Liver (tissue), 9 donors: ENCODE data around the gene SCIN. TPM values are rescaled to one million over a fixed set of nuclear protein-coding genes. Genes with fewer than 3 reads are reported as not detected.

Experiments used
- DNase-seq: peaks from one replicate; pipeline ENCODE4 v3.0.0-alpha.2; 2017; ENCODE audit warnings: low spot score
- H3K27ac ChIP-seq, 2 donors: one replicate each; pipeline ENCODE4 v1.7.0; 2013; ENCODE audit warnings: inconsistent platforms in 2 of 2, low read length in 2 of 2, control low read depth in 1 of 2, low read depth in 1 of 2, mild to moderate bottlenecking in 1 of 2
- H3K27me3 ChIP-seq, 4 donors: one replicate each; pipeline versions ENCODE4 v1.6.1 to v1.7.0; 2013; ENCODE audit warnings: low read length in 3 of 4, inconsistent platforms in 1 of 4, mild to moderate bottlenecking in 1 of 4, moderate library complexity in 1 of 4; ENCODE audit not compliant: control insufficient read depth in 4 of 4, insufficient read depth in 4 of 4
- H3K36me3 ChIP-seq, 4 donors: one replicate each; pipeline versions ENCODE4 v1.6.1 to v1.7.0; 2013; ENCODE audit warnings: low read length in 3 of 4, mild to moderate bottlenecking in 3 of 4, low read depth in 1 of 4, moderate library complexity in 1 of 4; ENCODE audit not compliant: control insufficient read depth in 4 of 4, insufficient read depth in 3 of 4
- H3K4me1 ChIP-seq, 4 donors: one replicate each; pipeline versions ENCODE4 v1.6.1 to v1.7.0; 2013; ENCODE audit warnings: low read length in 3 of 4, mild to moderate bottlenecking in 3 of 4, moderate library complexity in 1 of 4; ENCODE audit not compliant: control insufficient read depth in 4 of 4, insufficient read depth in 4 of 4
- H3K4me3 ChIP-seq, 3 donors: one replicate each; pipeline versions ENCODE4 v1.6.1 to v1.7.0; 2013; ENCODE audit warnings: low read length in 3 of 3, control low read depth in 1 of 3, low read depth in 1 of 3, mild to moderate bottlenecking in 1 of 3
- H3K9ac ChIP-seq, 2 donors: one replicate each; pipeline ENCODE4 v1.7.0; 2013; ENCODE audit warnings: low read length in 2 of 2, mild to moderate bottlenecking in 2 of 2, moderate library complexity in 2 of 2, control low read depth in 1 of 2, low read depth in 1 of 2
- H3K9me3 ChIP-seq, 4 donors: one replicate each; pipeline versions ENCODE4 v1.6.1 to v1.7.0; 2013; ENCODE audit warnings: low read length in 3 of 4; ENCODE audit not compliant: control insufficient read depth in 4 of 4
- CTCF ChIP-seq: fragments of 150-350 bp; IDR thresholded peaks from 2 replicates; pipeline ENCODE4 v1.5.1; 2017; ENCODE audit warnings: improper control_type of control experiment, low read depth, low read length; ENCODE audit not compliant: missing input control
- EGR1 ChIP-seq, 2 donors: IDR thresholded peaks; 2 replicates each; pipeline ENCODE4 v1.6.1; 2016 to 2018; ENCODE audit warnings: antibody characterized with exemption in 2 of 2, low read depth in 2 of 2
- FOXA1 ChIP-seq: IDR thresholded peaks from 2 replicates; pipeline ENCODE4 v1.6.1; 2016; ENCODE audit warnings: antibody characterized with exemption
- FOXA2 ChIP-seq: IDR thresholded peaks from 2 replicates; pipeline ENCODE4 v1.6.1; 2016; ENCODE audit warnings: antibody characterized with exemption
- GABPA ChIP-seq, 2 donors: IDR thresholded peaks in 1 of 2; conservative IDR thresholded peaks in 1 of 2; 2 replicates each; pipeline ENCODE4 v1.6.1; 2016; ENCODE audit warnings: antibody characterized with exemption in 2 of 2, mild to moderate bottlenecking in 1 of 2, moderate library complexity in 1 of 2
- HNF4A ChIP-seq, 2 donors: conservative IDR thresholded peaks; 2 replicates each; pipeline ENCODE4 v1.6.1; 2016; ENCODE audit warnings: antibody characterized with exemption in 2 of 2, mild to moderate bottlenecking in 2 of 2
- HNF4G ChIP-seq: IDR thresholded peaks from 2 replicates; pipeline ENCODE4 v1.6.1; 2016; ENCODE audit warnings: antibody characterized with exemption
- JUND ChIP-seq, 2 donors: IDR thresholded peaks; 2 replicates each; pipeline ENCODE4 v1.6.1; 2016; ENCODE audit warnings: antibody characterized with exemption in 2 of 2
- MAX ChIP-seq: IDR thresholded peaks from 2 replicates; pipeline ENCODE4 v1.6.1; 2016; ENCODE audit warnings: antibody characterized with exemption
- NR2F2 ChIP-seq: IDR thresholded peaks from 2 replicates; pipeline ENCODE4 v1.6.1; 2016; ENCODE audit warnings: antibody characterized with exemption
- RAD21 ChIP-seq, 2 donors: IDR thresholded peaks; 2 replicates each; pipeline ENCODE4 v1.6.1; 2016; ENCODE audit warnings: antibody characterized with exemption in 2 of 2, mild to moderate bottlenecking in 2 of 2
- REST ChIP-seq: IDR thresholded peaks from 2 replicates; pipeline ENCODE4 v1.6.1; 2016; ENCODE audit warnings: antibody characterized with exemption, mild to moderate bottlenecking
- RXRA ChIP-seq, 2 donors: IDR thresholded peaks; 2 replicates each; pipeline ENCODE4 v1.6.1; 2017 to 2018; ENCODE audit warnings: antibody characterized with exemption in 2 of 2, mild to moderate bottlenecking in 1 of 2
- SP1 ChIP-seq: IDR thresholded peaks from 2 replicates; pipeline ENCODE4 v1.6.1; 2018; ENCODE audit warnings: antibody characterized with exemption, mild to moderate bottlenecking
- TAF1 ChIP-seq: conservative IDR thresholded peaks from 2 replicates; pipeline ENCODE4 v1.6.1; 2016; ENCODE audit warnings: antibody characterized with exemption, mild to moderate bottlenecking
- YY1 ChIP-seq: IDR thresholded peaks from 2 replicates; pipeline ENCODE4 v1.6.1; 2016; ENCODE audit warnings: antibody characterized with exemption, mild to moderate bottlenecking
- WGBS: extraction: QIAGEN DNeasy Blood & Tissue Kit; methylation state at CpG from one replicate; pipeline ENCODE4 v1.1.7; 2013; 5-methylcytosine and 5-hydroxymethylcytosine counted together
- polyA plus RNA-seq, 2 donors: library from polyadenylated mRNA; stranded (reverse) in 1 of 2; unstranded in 1 of 2; fragments of 200-250 nt in 1 of 2; fragments of >200 nt in 1 of 2; fragmentation: Nextera tagmentation in 1 of 2; extraction: Ambion mirVana in 1 of 2; gene quantifications; one replicate each; pipeline versions ENCODE4 v1.2.1 to v1.2.3, GENCODE V29; 2013 to 2015
- total RNA-seq, 2 donors: library from RNA; depleted of rRNA; stranded (reverse); fragments of >200 nt; gene quantifications; one replicate each; pipeline ENCODE4 v1.2.3, GENCODE V29; 2014
- TF ChIP-seq, protein P1 (sequence below): IDR thresholded peaks from 2 replicates; pipeline ENCODE4 v1.6.1; 2016; ENCODE audit warnings: antibody characterized with exemption
- TF ChIP-seq, protein P2 (sequence below): IDR thresholded peaks from 2 replicates; pipeline ENCODE4 v1.6.1; 2016; ENCODE audit warnings: antibody characterized with exemption
- donor health status: healthy.
- donor health status: healthy.
- donor health status: healthy.
- donor health status: healthy.
- donor health status: healthy.

Gene SCIN
- total and polyA plus RNA-seq, 4 donors, result 0.05 to 0.23 TPM; not detected in 2

- H3K27me3 ChIP-seq, result no peaks in the 10 kb centered on the region
- no peak overlapping the region for H3K27ac ChIP-seq
- no peak overlapping the region for H3K4me3 ChIP-seq
- H3K4me1 ChIP-seq, result no peaks in the 10 kb centered on the region
- DNase-seq, result no peak
- TF ChIP-seq, protein P1, sequence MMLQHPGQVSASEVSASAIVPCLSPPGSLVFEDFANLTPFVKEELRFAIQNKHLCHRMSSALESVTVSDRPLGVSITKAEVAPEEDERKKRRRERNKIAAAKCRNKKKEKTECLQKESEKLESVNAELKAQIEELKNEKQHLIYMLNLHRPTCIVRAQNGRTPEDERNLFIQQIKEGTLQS, result no peak
- H3K9me3 ChIP-seq, result no peaks in the 10 kb centered on the region
- no peaks in the 10 kb centered on the region for H3K36me3 ChIP-seq
- no peak overlapping the region for H3K9ac ChIP-seq
These were observed 66.8 kb downstream of the SCIN start for GRCh38 chr7:12637328-12637727.

GRCh38 chr7:12637819-12638592 is 67.5 kb downstream of the SCIN start:
- TF ChIP-seq RAD21 (IDR thresholded peaks at IDR 0.05) (no peak), MAX (no peak), CTCF (no peak), REST (no peak), FOXA1 (no peak), RXRA (IDR thresholded peaks at IDR 0.05) (no peak), HNF4A (conservative IDR thresholded peaks at IDR 0.05) (no peak), HNF4G (no peak), YY1 (no peak), EGR1 (IDR thresholded peaks at IDR 0.05; ENCODE audit: low read depth in 2 of 2) (no peak), FOXA2 (no peak), JUND (IDR thresholded peaks at IDR 0.05) (no peak), GABPA (IDR thresholded peaks at IDR 0.05 in 1 of 2, conservative IDR thresholded peaks at IDR 0.05 in 1 of 2) (no peak), TAF1 (no peak), SP1 (no peak), NR2F2 (no peak)
- TF ChIP-seq, protein P2, sequence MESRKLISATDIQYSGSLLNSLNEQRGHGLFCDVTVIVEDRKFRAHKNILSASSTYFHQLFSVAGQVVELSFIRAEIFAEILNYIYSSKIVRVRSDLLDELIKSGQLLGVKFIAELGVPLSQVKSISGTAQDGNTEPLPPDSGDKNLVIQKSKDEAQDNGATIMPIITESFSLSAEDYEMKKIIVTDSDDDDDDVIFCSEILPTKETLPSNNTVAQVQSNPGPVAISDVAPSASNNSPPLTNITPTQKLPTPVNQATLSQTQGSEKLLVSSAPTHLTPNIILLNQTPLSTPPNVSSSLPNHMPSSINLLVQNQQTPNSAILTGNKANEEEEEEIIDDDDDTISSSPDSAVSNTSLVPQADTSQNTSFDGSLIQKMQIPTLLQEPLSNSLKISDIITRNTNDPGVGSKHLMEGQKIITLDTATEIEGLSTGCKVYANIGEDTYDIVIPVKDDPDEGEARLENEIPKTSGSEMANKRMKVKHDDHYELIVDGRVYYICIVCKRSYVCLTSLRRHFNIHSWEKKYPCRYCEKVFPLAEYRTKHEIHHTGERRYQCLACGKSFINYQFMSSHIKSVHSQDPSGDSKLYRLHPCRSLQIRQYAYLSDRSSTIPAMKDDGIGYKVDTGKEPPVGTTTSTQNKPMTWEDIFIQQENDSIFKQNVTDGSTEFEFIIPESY, result no peak
- TF ChIP-seq, protein P1, result no peak
- Histone ChIP-seq H3K27ac (no peak overlapping the region), H3K36me3 (no peaks in the 10 kb centered on the region), H3K27me3 (no peaks in the 10 kb centered on the region), H3K9me3 (no peaks in the 10 kb centered on the region), H3K9ac (no peak overlapping the region), H3K4me1 (no peaks in the 10 kb centered on the region), H3K4me3 (no peak overlapping the region)
- DNase-seq, result no peak
- WGBS, result 46% methylated on average over 4 of the region's 4 CpGs
